Hepatocyte (in vitro differentiated cells): ENCODE data around the gene PTPRU.

ENCODE experiments used
- EZH2 ChIP-seq: fragments of 200-600 bp; sonication (generic); IDR thresholded peaks from 2 replicates; pipeline ENCODE4 v1.6.1; 2016; ENCODE audit warnings: antibody characterized with exemption, mild to moderate bottlenecking, borderline replicate concordance
- TF ChIP-seq, protein P1 (sequence below): fragments of 200-600 bp; sonication (generic); IDR thresholded peaks from 2 replicates; pipeline ENCODE4 v1.5.1; 2016; ENCODE audit warnings: antibody characterized with exemption, mild to moderate bottlenecking; ENCODE audit not compliant: poor library complexity

DNA sequence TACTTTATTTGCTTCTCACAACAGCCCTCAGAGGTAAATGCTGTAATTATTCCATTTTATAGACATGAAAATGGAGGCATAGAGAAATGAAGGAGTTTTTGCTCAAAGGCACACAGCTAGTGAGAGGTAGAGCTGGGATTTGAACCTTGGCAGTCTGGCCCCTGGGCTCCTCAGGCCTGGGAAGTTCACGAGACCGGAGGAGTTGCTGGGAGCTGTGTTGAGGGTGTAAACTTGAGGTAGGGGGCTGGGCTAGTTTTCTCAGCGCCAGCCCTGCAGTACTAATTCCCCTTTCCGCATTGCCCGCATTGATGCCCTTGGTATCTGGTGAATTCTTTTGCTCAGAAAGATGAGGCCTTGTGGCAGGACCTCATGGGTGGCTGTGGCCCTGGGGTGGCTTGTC, 73.3 kb downstream of the PTPRU start:
- TF ChIP-seq, protein P1, sequence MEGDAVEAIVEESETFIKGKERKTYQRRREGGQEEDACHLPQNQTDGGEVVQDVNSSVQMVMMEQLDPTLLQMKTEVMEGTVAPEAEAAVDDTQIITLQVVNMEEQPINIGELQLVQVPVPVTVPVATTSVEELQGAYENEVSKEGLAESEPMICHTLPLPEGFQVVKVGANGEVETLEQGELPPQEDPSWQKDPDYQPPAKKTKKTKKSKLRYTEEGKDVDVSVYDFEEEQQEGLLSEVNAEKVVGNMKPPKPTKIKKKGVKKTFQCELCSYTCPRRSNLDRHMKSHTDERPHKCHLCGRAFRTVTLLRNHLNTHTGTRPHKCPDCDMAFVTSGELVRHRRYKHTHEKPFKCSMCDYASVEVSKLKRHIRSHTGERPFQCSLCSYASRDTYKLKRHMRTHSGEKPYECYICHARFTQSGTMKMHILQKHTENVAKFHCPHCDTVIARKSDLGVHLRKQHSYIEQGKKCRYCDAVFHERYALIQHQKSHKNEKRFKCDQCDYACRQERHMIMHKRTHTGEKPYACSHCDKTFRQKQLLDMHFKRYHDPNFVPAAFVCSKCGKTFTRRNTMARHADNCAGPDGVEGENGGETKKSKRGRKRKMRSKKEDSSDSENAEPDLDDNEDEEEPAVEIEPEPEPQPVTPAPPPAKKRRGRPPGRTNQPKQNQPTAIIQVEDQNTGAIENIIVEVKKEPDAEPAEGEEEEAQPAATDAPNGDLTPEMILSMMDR: no peak
- TF ChIP-seq EZH2: no peak
